Karpas-422 (cell line): ENCODE data around the gene DRD2. TPM values are rescaled to one million over a fixed set of nuclear protein-coding genes. Genes with fewer than 3 reads are reported as not detected.

ENCODE experiments used
- DNase-seq: peaks from one replicate; pipeline ENCODE4 v3.0.0-alpha.2; 2015
- H2AFZ ChIP-seq: fragments of 200-600 bp; sonication (generic); 2 replicates; pipeline ENCODE4 v1.6.1; 2014; ENCODE audit warnings: antibody characterized with exemption, low read length, mixed read lengths
- H3K27ac ChIP-seq: fragments of 200-600 bp; sonication (generic); 2 replicates; pipeline ENCODE4 v1.5.1; 2014; ENCODE audit warnings: mild to moderate bottlenecking, low read length, moderate library complexity
- H3K27me3 ChIP-seq: fragments of 200-600 bp; sonication (generic); 2 replicates; pipeline ENCODE4 v1.6.1; 2014; ENCODE audit warnings: low read length, mixed read lengths
- H3K36me3 ChIP-seq: fragments of 200-600 bp; sonication (generic); 2 replicates; pipeline ENCODE4 v1.6.1; 2014; ENCODE audit warnings: low read length, mixed read lengths; ENCODE audit not compliant: insufficient read depth
- H3K4me1 ChIP-seq: fragments of 200-600 bp; sonication (generic); 2 replicates; pipeline ENCODE4 v1.6.1; 2014; ENCODE audit warnings: mild to moderate bottlenecking, low read length, mixed read lengths
- H3K4me2 ChIP-seq: fragments of 200-600 bp; sonication (generic); 2 replicates; pipeline ENCODE4 v1.6.1; 2014; ENCODE audit warnings: low read length, low read depth, mild to moderate bottlenecking; ENCODE audit not compliant: poor library complexity, severe bottlenecking
- H3K4me3 ChIP-seq: fragments of 200-600 bp; sonication (generic); 2 replicates; pipeline ENCODE4 v1.5.1; 2014; ENCODE audit warnings: mild to moderate bottlenecking, antibody characterized with exemption, low read length, mixed read lengths
- H3K79me2 ChIP-seq: fragments of 200-600 bp; sonication (generic); 2 replicates; pipeline ENCODE4 v1.6.1; 2014; ENCODE audit warnings: mild to moderate bottlenecking, low read length, mixed read lengths
- H3K9ac ChIP-seq: fragments of 200-600 bp; sonication (generic); 2 replicates; pipeline ENCODE4 v1.6.0; 2014; ENCODE audit warnings: low read length
- H3K9me2 ChIP-seq: fragments of 200-600 bp; sonication (generic), shearing (Covaris generic); replicated peaks from 2 replicates; pipeline ENCODE4 v1.6.0; 2014; ENCODE audit warnings: mild to moderate bottlenecking, low read length, moderate library complexity; ENCODE audit not compliant: insufficient read depth
- H3K9me3 ChIP-seq: fragments of 300-700, 200-600 bp; sonication (generic); 2 replicates; pipeline ENCODE4 v1.6.1; 2014; ENCODE audit warnings: low read length, mixed read lengths
- H4K20me1 ChIP-seq: fragments of 200-600 bp; sonication (generic); 2 replicates; pipeline ENCODE4 v1.6.1; 2014; ENCODE audit warnings: mild to moderate bottlenecking, antibody characterized with exemption, low read length, low read depth; ENCODE audit not compliant: insufficient read depth
- small RNA-seq: library from RNA; depleted of rRNA; stranded (forward); fragments of <200 nt; gene quantifications from one replicate; pipeline ENCODE3, GENCODE V24; 2014
- total RNA-seq: library from RNA; depleted of rRNA; stranded (reverse); fragments of >200 nt; shearing (Covaris generic); gene quantifications from 2 replicates; pipeline ENCODE4 v1.2.3, GENCODE V29; 2014; ENCODE audit warnings: low replicate concordance; rRNA removed

The DRD2 gene
- total RNA-seq, 1 experiment from 2014 or later = not detected

GRCh38 chr11:113363996-113364641, 111.1 kb downstream of the DRD2 start:
- Histone ChIP-seq H3K27ac (no peak overlapping the region), H3K79me2 (no peaks in the 10 kb centered on the region), H3K4me1 (peaks cover 4% of the 10 kb centered on the region; the same call in 1 of the 2 replicates), H3K27me3 (no peaks in the 10 kb centered on the region), H3K36me3 (no peaks in the 10 kb centered on the region), H3K9me3 (no peaks in the 10 kb centered on the region), H3K4me2 (no peak overlapping the region), H2AFZ (no peak overlapping the region), H3K9me2 (no peaks in the 10 kb centered on the region), H3K4me3 (no peak overlapping the region), H4K20me1 (no peaks in the 10 kb centered on the region), H3K9ac (no peak overlapping the region)
- no peak for DNase-seq

GRCh38 chr11:113363406-113363805, 111.8 kb downstream of the DRD2 start:
- Histone ChIP-seq H3K9me3 (no peaks in the 10 kb centered on the region), H3K79me2 (no peaks in the 10 kb centered on the region), H3K4me2 (no peak overlapping the region), H4K20me1 (no peaks in the 10 kb centered on the region), H3K27ac (no peak overlapping the region), H3K9me2 (no peaks in the 10 kb centered on the region), H3K4me1 (peaks cover 4% of the 10 kb centered on the region; the same call in 1 of the 2 replicates), H3K9ac (no peak overlapping the region), H3K27me3 (no peaks in the 10 kb centered on the region), H3K36me3 (no peaks in the 10 kb centered on the region), H2AFZ (no peak overlapping the region), H3K4me3 (no peak overlapping the region)
- DNase-seq = no peak

Small RNA genes within 50 kb of the gene (small RNA-seq; reads per million reads assigned to genes)
- gene MIR4301 = not detected

Other genes starting within 250 kb of the DRD2 start
- gene TTC12, start 160.8 kb downstream of the DRD2 start, total RNA-seq = 7.2 and 8.6 TPM in 2 replicates
- 0.32 and 0.67 TPM in 2 replicates for gene ANKK1, start 87.6 kb downstream of the DRD2 start, total RNA-seq
- gene TMPRSS5, start 230.9 kb upstream of the DRD2 start, total RNA-seq = 0.19 TPM in 1 of 2 replicates, not detected in the other